SK-N-SH treated with all-trans-retinoic acid at 6 μM for 48 hours (cell line): ENCODE measurements around the gene PPP1R15B.

Experiments used
- ATAC-seq: fragments of 200-7000 bp; cut with Tn5 transposase; 3 replicates; pipeline ENCODE4 v1.9.1; 2020; ENCODE audit warnings: mild to moderate bottlenecking, moderate library complexity
- ARNTL ChIP-seq: fragments of 450-650 bp; formaldehyde crosslinking; IDR thresholded peaks from 2 replicates; pipeline ENCODE4 v1.5.0; 2020; ENCODE audit warnings: low read depth, mild to moderate bottlenecking, moderate library complexity, borderline replicate concordance
- BACH2 ChIP-seq: fragments of 250-450 bp; sonication (Bioruptor Pico); IDR thresholded peaks from 2 replicates; pipeline ENCODE4 v1.9.0; 2021; ENCODE audit warnings: mild to moderate bottlenecking, borderline replicate concordance
- CSDC2 ChIP-seq: fragments of 250-450 bp; sonication (Bioruptor Pico); IDR thresholded peaks from 2 replicates; pipeline ENCODE4 v1.5.0; 2020; ENCODE audit warnings: mild to moderate bottlenecking, moderate library complexity
- CSRNP3 ChIP-seq: fragments of 250-450 bp; sonication (Bioruptor Pico); IDR thresholded peaks from 2 replicates; pipeline ENCODE4 v1.5.1; 2021; ENCODE audit warnings: mild to moderate bottlenecking, moderate library complexity
- ESRRG ChIP-seq: fragments of 250-450 bp; sonication (Bioruptor Pico); IDR thresholded peaks from 2 replicates; pipeline ENCODE4 v1.6.1; 2021; ENCODE audit warnings: mild to moderate bottlenecking
- GLIS3 ChIP-seq: fragments of 250-450 bp; sonication (Bioruptor Pico); IDR thresholded peaks from 2 replicates; pipeline ENCODE4 v1.5.0; 2020; ENCODE audit warnings: mild to moderate bottlenecking, moderate library complexity
- ISL1 ChIP-seq: fragments of 250-450 bp; sonication (Bioruptor Pico); IDR thresholded peaks from 2 replicates; pipeline ENCODE4 v2.1.2; 2022; ENCODE audit warnings: mild to moderate bottlenecking, moderate library complexity
- OSR1 ChIP-seq: fragments of 250-450 bp; sonication (Bioruptor Pico); IDR thresholded peaks from 2 replicates; pipeline ENCODE4 v1.8.0; 2022; ENCODE audit warnings: moderate library complexity, mild to moderate bottlenecking, inconsistent platforms
- PPARA ChIP-seq: fragments of 250-450 bp; sonication (Bioruptor Pico); IDR thresholded peaks from 2 replicates; pipeline ENCODE4 v1.5.0; 2020; ENCODE audit warnings: mild to moderate bottlenecking, borderline replicate concordance
- RARB ChIP-seq: fragments of 250-450 bp; sonication (Bioruptor Pico); IDR thresholded peaks from 2 replicates; pipeline ENCODE4 v1.8.0; 2021; ENCODE audit warnings: mild to moderate bottlenecking, moderate library complexity
- SNAI2 ChIP-seq: fragments of 250-450 bp; sonication (Bioruptor Pico); IDR thresholded peaks from 2 replicates; pipeline ENCODE4 v1.5.0; 2020; ENCODE audit warnings: mild to moderate bottlenecking, moderate library complexity
- TOX ChIP-seq: fragments of 250-450 bp; sonication (Bioruptor Pico); IDR thresholded peaks from 2 replicates; pipeline ENCODE4 v1.8.0; 2021; ENCODE audit warnings: mild to moderate bottlenecking, moderate library complexity, borderline replicate concordance
- TSHZ2 ChIP-seq: fragments of 250-450 bp; sonication (Bioruptor Pico); IDR thresholded peaks from 2 replicates; pipeline ENCODE4 v1.5.0; 2020; ENCODE audit warnings: mild to moderate bottlenecking, moderate library complexity
- ZC3H10 ChIP-seq: fragments of 250-450 bp; sonication (Bioruptor Pico); IDR thresholded peaks from 2 replicates; pipeline ENCODE4 v1.5.1; 2021; ENCODE audit warnings: mild to moderate bottlenecking, moderate library complexity
- ZFP3 ChIP-seq: fragments of 250-450 bp; sonication (Bioruptor Pico); IDR thresholded peaks from 2 replicates; pipeline ENCODE4 v1.5.0; 2020; ENCODE audit warnings: mild to moderate bottlenecking, moderate library complexity
- ZFP30 ChIP-seq: fragments of 450-650 bp; formaldehyde crosslinking; IDR thresholded peaks from 2 replicates; pipeline ENCODE4 v1.5.0; 2022; ENCODE audit warnings: mild to moderate bottlenecking, moderate library complexity
- ZNF565 ChIP-seq: fragments of 450-650 bp; formaldehyde crosslinking; conservative IDR thresholded peaks from 2 replicates; pipeline ENCODE4 v1.5.0; 2020; ENCODE audit warnings: low read depth, mild to moderate bottlenecking, moderate library complexity
- ZNF70 ChIP-seq: fragments of 450-650 bp; formaldehyde crosslinking; IDR thresholded peaks from 2 replicates; pipeline ENCODE4 v1.5.0; 2020; ENCODE audit warnings: mild to moderate bottlenecking, moderate library complexity
- ZNF8 ChIP-seq: fragments of 450-650 bp; formaldehyde crosslinking; IDR thresholded peaks from 2 replicates; pipeline ENCODE4 v1.5.0; 2020; ENCODE audit warnings: mild to moderate bottlenecking, moderate library complexity
- TF ChIP-seq, protein P1 (sequence below): fragments of 250-450 bp; sonication (Bioruptor Pico); IDR thresholded peaks from 2 replicates; pipeline ENCODE4 v1.5.1; 2020; ENCODE audit warnings: low read depth, mild to moderate bottlenecking, moderate library complexity
- TF ChIP-seq, protein P2 (sequence below): fragments of 250-450 bp; sonication (Bioruptor Pico); IDR thresholded peaks from 2 replicates; pipeline ENCODE4 v1.8.0; 2020; ENCODE audit warnings: mild to moderate bottlenecking, moderate library complexity, borderline replicate concordance

Gene PPP1R15B

DNA sequence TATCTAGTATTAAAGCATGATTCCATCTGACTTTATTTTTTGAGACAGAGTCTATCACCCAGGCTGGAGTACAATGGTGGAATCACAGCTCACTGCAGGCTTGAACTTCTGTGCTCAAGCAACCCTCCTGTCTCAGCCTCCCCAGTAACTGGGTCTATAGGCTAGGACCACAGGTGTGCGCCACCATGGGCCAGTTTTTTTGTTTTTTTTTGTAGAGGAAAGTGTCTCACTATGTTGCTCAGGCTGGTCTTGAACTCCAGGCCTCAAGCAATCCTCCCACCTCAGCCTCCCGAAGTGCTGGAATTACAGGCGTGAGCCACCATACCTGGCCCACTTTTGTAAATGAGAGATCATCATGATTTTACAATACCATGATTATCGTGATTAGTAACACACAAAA, 9.2 kb downstream of the PPP1R15B start:
- ATAC-seq, result no peak
- no peak for TF ChIP-seq OSR1 (CRISPR knock-in tag)
- no peak for TF ChIP-seq ESRRG (CRISPR knock-in tag)
- TF ChIP-seq TSHZ2, result no peak
- TF ChIP-seq ISL1 (CRISPR knock-in tag), result no peak
- no peak for TF ChIP-seq SNAI2 (CRISPR knock-in tag)
- TF ChIP-seq TOX (CRISPR knock-in tag), result no peak
- no peak for TF ChIP-seq BACH2 (CRISPR knock-in tag)
- TF ChIP-seq ZNF70 (CRISPR knock-in tag), result no peak
- TF ChIP-seq ZNF8 (CRISPR knock-in tag), result no peak
- TF ChIP-seq ARNTL (CRISPR knock-in tag), result no peak
- TF ChIP-seq RARB (CRISPR knock-in tag), result no peak
- TF ChIP-seq, protein P1, sequence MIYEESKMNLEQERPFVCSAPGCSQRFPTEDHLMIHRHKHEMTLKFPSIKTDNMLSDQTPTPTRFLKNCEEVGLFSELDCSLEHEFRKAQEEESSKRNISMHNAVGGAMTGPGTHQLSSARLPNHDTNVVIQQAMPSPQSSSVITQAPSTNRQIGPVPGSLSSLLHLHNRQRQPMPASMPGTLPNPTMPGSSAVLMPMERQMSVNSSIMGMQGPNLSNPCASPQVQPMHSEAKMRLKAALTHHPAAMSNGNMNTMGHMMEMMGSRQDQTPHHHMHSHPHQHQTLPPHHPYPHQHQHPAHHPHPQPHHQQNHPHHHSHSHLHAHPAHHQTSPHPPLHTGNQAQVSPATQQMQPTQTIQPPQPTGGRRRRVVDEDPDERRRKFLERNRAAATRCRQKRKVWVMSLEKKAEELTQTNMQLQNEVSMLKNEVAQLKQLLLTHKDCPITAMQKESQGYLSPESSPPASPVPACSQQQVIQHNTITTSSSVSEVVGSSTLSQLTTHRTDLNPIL (CRISPR knock-in tag), result no peak
- no peak for TF ChIP-seq CSDC2 (CRISPR knock-in tag)
- TF ChIP-seq, protein P2, sequence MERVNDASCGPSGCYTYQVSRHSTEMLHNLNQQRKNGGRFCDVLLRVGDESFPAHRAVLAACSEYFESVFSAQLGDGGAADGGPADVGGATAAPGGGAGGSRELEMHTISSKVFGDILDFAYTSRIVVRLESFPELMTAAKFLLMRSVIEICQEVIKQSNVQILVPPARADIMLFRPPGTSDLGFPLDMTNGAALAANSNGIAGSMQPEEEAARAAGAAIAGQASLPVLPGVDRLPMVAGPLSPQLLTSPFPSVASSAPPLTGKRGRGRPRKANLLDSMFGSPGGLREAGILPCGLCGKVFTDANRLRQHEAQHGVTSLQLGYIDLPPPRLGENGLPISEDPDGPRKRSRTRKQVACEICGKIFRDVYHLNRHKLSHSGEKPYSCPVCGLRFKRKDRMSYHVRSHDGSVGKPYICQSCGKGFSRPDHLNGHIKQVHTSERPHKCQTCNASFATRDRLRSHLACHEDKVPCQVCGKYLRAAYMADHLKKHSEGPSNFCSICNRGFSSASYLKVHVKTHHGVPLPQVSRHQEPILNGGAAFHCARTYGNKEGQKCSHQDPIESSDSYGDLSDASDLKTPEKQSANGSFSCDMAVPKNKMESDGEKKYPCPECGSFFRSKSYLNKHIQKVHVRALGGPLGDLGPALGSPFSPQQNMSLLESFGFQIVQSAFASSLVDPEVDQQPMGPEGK (CRISPR knock-in tag), result no peak
- no peak for TF ChIP-seq CSRNP3 (CRISPR knock-in tag)
- TF ChIP-seq ZC3H10, result no peak
- TF ChIP-seq PPARA (CRISPR knock-in tag), result no peak
- no peak for TF ChIP-seq GLIS3 (CRISPR knock-in tag)
- no peak for TF ChIP-seq ZFP3 (CRISPR knock-in tag)
- TF ChIP-seq ZNF565 (CRISPR knock-in tag), result no peak

DNA sequence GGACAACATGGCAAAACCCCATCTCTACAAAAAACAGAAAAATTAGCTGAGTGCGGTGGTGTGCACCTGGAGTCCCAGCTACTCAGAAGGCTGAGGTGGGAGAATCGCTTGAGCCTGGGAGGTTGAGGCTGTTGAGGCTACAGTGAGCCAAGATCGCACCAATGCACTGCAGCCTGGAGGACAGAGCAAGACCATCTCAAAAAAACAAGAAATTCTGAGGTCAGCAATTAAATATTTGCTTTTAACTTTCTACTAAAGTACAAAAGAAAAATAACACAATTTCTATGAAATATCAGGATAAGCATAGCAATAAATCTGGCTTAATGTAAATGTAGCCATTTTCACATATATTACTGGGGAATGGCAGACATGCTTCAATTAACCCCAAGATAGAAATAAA, 9.9 kb downstream of the PPP1R15B start:
- TF ChIP-seq ISL1 (CRISPR knock-in tag) (no peak), SNAI2 (CRISPR knock-in tag) (no peak), ESRRG (CRISPR knock-in tag) (no peak), ZFP30 (CRISPR knock-in tag) (no peak), CSDC2 (CRISPR knock-in tag) (no peak), ARNTL (CRISPR knock-in tag) (no peak)
- TF ChIP-seq, protein P2 (CRISPR knock-in tag), result no peak
- TF ChIP-seq, all 23 proteins: peak for 0

GRCh38 chr1:204400882-204401510, 10.6 kb downstream of the PPP1R15B start:
- no peak for TF ChIP-seq ZFP3 (CRISPR knock-in tag)
- no peak for TF ChIP-seq OSR1 (CRISPR knock-in tag)
- no peak for TF ChIP-seq ZC3H10
- no peak for TF ChIP-seq PPARA (CRISPR knock-in tag)
- no peak for TF ChIP-seq TSHZ2
- TF ChIP-seq BACH2 (CRISPR knock-in tag), result no peak
- TF ChIP-seq ZNF565 (CRISPR knock-in tag), result no peak
- TF ChIP-seq, all 23 proteins: peak for 0
- ATAC-seq, result no peak

More for the DNA sequence above, 9.9 kb downstream of the PPP1R15B start:
- ATAC-seq, result no peak
